DOHH2 (cell line): ENCODE results near the gene NAV2.

Experiments
- H3F3A ChIP-seq: fragments of 200-600 bp; sonication (generic), shearing (Covaris generic); 2 replicates; pipeline ENCODE4 v1.6.0; 2016; ENCODE audit warnings: antibody characterized with exemption, mild to moderate bottlenecking; ENCODE audit not compliant: control insufficient read depth, insufficient read depth
- H3K27ac ChIP-seq: fragments of 200-600 bp; sonication (generic); 2 replicates; pipeline ENCODE4 v1.5.1; 2014; ENCODE audit warnings: low read depth, mild to moderate bottlenecking, low read length, moderate library complexity
- H3K27me3 ChIP-seq: fragments of 200-600 bp; sonication (generic); 2 replicates; pipeline ENCODE4 v1.6.1; 2014; ENCODE audit warnings: mild to moderate bottlenecking, low read length, mixed read lengths; ENCODE audit not compliant: control insufficient read depth
- H3K36me3 ChIP-seq: fragments of 200-600 bp; sonication (generic); 2 replicates; pipeline ENCODE4 v1.6.1; 2014; ENCODE audit warnings: mild to moderate bottlenecking, low read length, moderate library complexity, mixed read lengths; ENCODE audit not compliant: control insufficient read depth
- H3K4me1 ChIP-seq: fragments of 200-600 bp; sonication (generic); 2 replicates; pipeline ENCODE4 v1.6.1; 2014; ENCODE audit warnings: mild to moderate bottlenecking, low read length, mixed read lengths; ENCODE audit not compliant: control insufficient read depth
- H3K4me2 ChIP-seq: fragments of 200-600 bp; sonication (generic); 2 replicates; pipeline ENCODE4 v1.6.0; 2014; ENCODE audit warnings: mild to moderate bottlenecking, low read length, moderate library complexity
- H3K4me3 ChIP-seq: fragments of 200-600 bp; sonication (generic); 2 replicates; pipeline ENCODE4 v1.5.1; 2014; ENCODE audit warnings: mild to moderate bottlenecking, low read length, mixed read lengths
- H3K79me2 ChIP-seq: fragments of 200-600 bp; sonication (generic); 2 replicates; pipeline ENCODE4 v1.6.1; 2014; ENCODE audit warnings: mild to moderate bottlenecking, low read length, mixed read lengths; ENCODE audit not compliant: control insufficient read depth
- H3K9me2 ChIP-seq: fragments of 200-600 bp; sonication (generic); replicated peaks from 2 replicates; pipeline ENCODE4 v1.6.1; 2014; ENCODE audit warnings: mild to moderate bottlenecking, low read length, mixed read lengths; ENCODE audit not compliant: control insufficient read depth
- H3K9me3 ChIP-seq: fragments of 200-600 bp; sonication (generic); 2 replicates; pipeline ENCODE4 v1.6.1; 2014; ENCODE audit warnings: antibody characterized with exemption, low read length, mixed read lengths; ENCODE audit not compliant: control insufficient read depth, insufficient read depth
- H4K20me1 ChIP-seq: fragments of 200-600 bp; sonication (generic); 2 replicates; pipeline ENCODE4 v1.6.0; 2014; ENCODE audit warnings: low read depth, mild to moderate bottlenecking, antibody characterized with exemption, low read length, moderate library complexity; ENCODE audit not compliant: control insufficient read depth, insufficient read depth
- CTCF ChIP-seq: fragments of 200-600 bp; sonication (generic); IDR thresholded peaks from one replicate; pipeline ENCODE4 v1.5.1; 2014; ENCODE audit warnings: antibody characterized with exemption, mild to moderate bottlenecking, low read depth, low read length; ENCODE audit not compliant: poor library complexity, severe bottlenecking
- EZH2phosphoT487 ChIP-seq: fragments of 200-600 bp; sonication (generic); IDR thresholded peaks from 2 replicates; pipeline ENCODE4 v1.6.1; 2017; ENCODE audit warnings: borderline replicate concordance, mild to moderate bottlenecking, antibody characterized with exemption, low read length, moderate library complexity, mixed read lengths

Gene NAV2

GRCh38 chr11:19819148-19819547 is 106.5 kb downstream of the NAV2 start:
- no peaks in the 10 kb centered on the region for H3F3A ChIP-seq
- no peaks in the 10 kb centered on the region for H3K9me3 ChIP-seq
- no peaks in the 10 kb centered on the region for H4K20me1 ChIP-seq
- H3K4me2 ChIP-seq: no peak overlapping the region
- no peaks in the 10 kb centered on the region for H3K9me2 ChIP-seq
- H3K4me3 ChIP-seq: no peak overlapping the region
- H3K79me2 ChIP-seq: no peaks in the 10 kb centered on the region
- peaks cover 25% of the 10 kb centered on the region for H3K4me1 ChIP-seq
- no peaks in the 10 kb centered on the region for H3K36me3 ChIP-seq
- H3K27me3 ChIP-seq: no peaks in the 10 kb centered on the region
- no peak overlapping the region for H3K27ac ChIP-seq
- TF ChIP-seq EZH2phosphoT487 (no peak), CTCF (no peak)

DNA sequence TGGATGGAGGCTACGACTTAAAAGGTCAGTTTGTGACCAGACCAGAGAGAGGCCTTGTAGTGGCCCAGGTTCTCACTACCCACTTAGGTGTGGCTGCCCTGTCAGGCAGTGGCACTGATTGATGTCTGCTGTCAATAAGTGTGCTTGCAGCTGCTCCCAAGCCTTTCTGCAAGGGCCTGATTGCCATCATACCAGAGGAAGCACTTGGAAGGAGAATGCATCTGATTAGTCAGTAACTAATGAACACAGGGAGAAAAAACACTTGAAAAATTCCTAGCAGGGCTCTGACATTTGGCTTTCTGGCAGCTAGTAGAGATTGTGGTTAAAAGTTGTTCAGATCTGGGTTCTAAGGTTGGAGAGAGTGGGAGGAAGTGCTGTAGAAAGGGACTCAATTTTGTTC is 107.5 kb downstream of the NAV2 start:
- H4K20me1 ChIP-seq: no peaks in the 10 kb centered on the region
- H3K9me3 ChIP-seq: no peaks in the 10 kb centered on the region
- no peak overlapping the region for H3K27ac ChIP-seq
- H3F3A ChIP-seq: no peaks in the 10 kb centered on the region
- no peaks in the 10 kb centered on the region for H3K36me3 ChIP-seq
- no peak for TF ChIP-seq EZH2phosphoT487
- TF ChIP-seq CTCF: no peak
- H3K9me2 ChIP-seq: no peaks in the 10 kb centered on the region
- H3K27me3 ChIP-seq: no peaks in the 10 kb centered on the region
- no peak overlapping the region for H3K4me3 ChIP-seq
- H3K4me2 ChIP-seq: no peak overlapping the region
- H3K4me1 ChIP-seq: peaks cover 25% of the 10 kb centered on the region
- no peaks in the 10 kb centered on the region for H3K79me2 ChIP-seq

GRCh38 chr11:19821412-19821875 is 108.8 kb downstream of the NAV2 start:
- Histone ChIP-seq H3K36me3 (no peaks in the 10 kb centered on the region), H3K27me3 (no peaks in the 10 kb centered on the region), H3K27ac (no peak overlapping the region), H3K9me2 (no peaks in the 10 kb centered on the region), H3F3A (no peaks in the 10 kb centered on the region), H3K4me1 (peaks cover 25% of the 10 kb centered on the region), H3K9me3 (no peaks in the 10 kb centered on the region), H4K20me1 (no peaks in the 10 kb centered on the region), H3K4me2 (no peak overlapping the region), H3K79me2 (no peaks in the 10 kb centered on the region), H3K4me3 (no peak overlapping the region)
- TF ChIP-seq CTCF: no peak
- TF ChIP-seq EZH2phosphoT487: no peak
